ENCODE data around the gene AFDN.

Gene AFDN

DNA sequence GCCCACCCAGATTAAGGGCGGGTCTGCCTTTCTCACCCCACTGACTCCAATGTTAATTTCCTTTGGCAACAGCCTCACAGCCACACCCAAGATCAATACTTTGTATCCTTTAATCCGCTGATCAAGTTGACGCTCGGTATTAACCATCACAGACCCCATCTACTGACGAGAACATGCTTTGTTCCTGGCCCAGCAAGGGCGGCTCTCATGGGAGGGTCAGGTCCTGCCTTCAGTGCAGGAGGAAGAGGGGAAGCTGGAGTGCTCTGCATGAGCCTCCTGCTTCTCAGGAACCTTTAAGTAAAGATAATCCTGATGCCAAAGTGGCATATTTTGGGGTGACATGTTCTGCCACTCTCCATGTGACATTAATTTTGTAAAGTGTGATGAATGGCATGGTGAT is 179.1 kb downstream of the AFDN start:
- H3K27me3 ChIP-seq (ENCODE audit: low read length) = no peaks in the 10 kb centered on the region
- H3K9me2 ChIP-seq (replicated peaks; ENCODE audit: insufficient read depth, low read length) = no peaks in the 10 kb centered on the region
- H3K4me2 ChIP-seq (ENCODE audit: low read depth, low read length, poor library complexity, severe bottlenecking) = no peak overlapping the region
- H3F3A ChIP-seq (ENCODE audit: insufficient read depth) = no peaks in the 10 kb centered on the region
- H3K79me2 ChIP-seq (ENCODE audit: insufficient read depth, low read length) = no peaks in the 10 kb centered on the region
- no peak overlapping the region for H2AFZ ChIP-seq (ENCODE audit: low read depth, low read length, severe bottlenecking)
- H3K9ac ChIP-seq (ENCODE audit: low read length) = no peak overlapping the region
- H3K36me3 ChIP-seq (ENCODE audit: low read length) = no peaks in the 10 kb centered on the region
- H3K4me3 ChIP-seq (ENCODE audit: insufficient read depth, low read length, poor library complexity, severe bottlenecking) = no peak overlapping the region
- no peak overlapping the region for H3K27ac ChIP-seq (ENCODE audit: low read depth, low read length)
- H3K9me3 ChIP-seq (ENCODE audit: insufficient read depth, low read length) = peaks cover 1% of the 10 kb centered on the region; the same call in 1 of the 2 replicates
- TF ChIP-seq, protein P1, sequence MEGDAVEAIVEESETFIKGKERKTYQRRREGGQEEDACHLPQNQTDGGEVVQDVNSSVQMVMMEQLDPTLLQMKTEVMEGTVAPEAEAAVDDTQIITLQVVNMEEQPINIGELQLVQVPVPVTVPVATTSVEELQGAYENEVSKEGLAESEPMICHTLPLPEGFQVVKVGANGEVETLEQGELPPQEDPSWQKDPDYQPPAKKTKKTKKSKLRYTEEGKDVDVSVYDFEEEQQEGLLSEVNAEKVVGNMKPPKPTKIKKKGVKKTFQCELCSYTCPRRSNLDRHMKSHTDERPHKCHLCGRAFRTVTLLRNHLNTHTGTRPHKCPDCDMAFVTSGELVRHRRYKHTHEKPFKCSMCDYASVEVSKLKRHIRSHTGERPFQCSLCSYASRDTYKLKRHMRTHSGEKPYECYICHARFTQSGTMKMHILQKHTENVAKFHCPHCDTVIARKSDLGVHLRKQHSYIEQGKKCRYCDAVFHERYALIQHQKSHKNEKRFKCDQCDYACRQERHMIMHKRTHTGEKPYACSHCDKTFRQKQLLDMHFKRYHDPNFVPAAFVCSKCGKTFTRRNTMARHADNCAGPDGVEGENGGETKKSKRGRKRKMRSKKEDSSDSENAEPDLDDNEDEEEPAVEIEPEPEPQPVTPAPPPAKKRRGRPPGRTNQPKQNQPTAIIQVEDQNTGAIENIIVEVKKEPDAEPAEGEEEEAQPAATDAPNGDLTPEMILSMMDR (IDR thresholded peaks at IDR 0.05; ENCODE audit: insufficient read depth, low read length, poor library complexity, severe bottlenecking) = no peak
- no peak for TF ChIP-seq EZH2phosphoT487 (conservative IDR thresholded peaks at IDR 0.05; ENCODE audit: low read length)
- H4K20me1 ChIP-seq (ENCODE audit: low read depth, low read length) = no peaks in the 10 kb centered on the region

DNA sequence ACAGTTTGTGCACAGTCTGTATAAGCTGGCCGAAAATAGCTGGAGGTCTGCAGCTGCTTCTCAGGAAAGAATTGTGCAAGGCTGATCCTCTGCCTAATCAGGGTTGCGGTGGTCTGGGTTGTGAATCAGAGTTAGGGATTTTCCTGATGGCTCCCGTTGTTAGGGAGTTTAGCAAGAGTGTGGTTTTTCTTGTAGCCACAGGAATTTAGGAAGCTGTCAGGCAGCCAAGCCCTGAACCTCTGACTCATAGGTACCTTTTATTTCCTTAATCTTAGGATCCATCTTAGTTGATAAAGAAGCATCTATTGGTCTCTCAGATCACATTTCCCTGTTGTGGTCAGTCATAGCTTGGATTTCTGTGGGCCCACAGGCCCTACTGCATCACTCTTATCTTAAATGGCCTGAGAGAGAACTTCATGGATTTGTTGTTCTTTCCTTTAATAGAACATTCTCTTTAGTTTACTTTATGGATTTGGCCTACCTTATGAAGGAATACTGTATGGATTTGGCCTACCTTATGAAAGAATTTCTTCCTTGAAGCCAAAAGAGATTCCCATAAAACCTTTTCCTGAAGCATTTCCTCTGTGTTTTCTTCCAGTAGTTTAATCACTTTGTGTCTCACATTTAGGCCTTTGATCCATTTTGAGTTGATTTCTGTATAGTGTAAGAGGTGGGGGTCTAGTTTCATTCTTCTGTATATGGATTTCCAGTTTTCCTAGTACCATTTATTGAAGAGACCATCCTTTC is 181.1 kb downstream of the AFDN start:
- H4K20me1 ChIP-seq (ENCODE audit: low read depth, low read length) = no peaks in the 10 kb centered on the region
- H2AFZ ChIP-seq (ENCODE audit: low read depth, low read length, severe bottlenecking) = no peak overlapping the region
- peaks cover 11% of the 10 kb centered on the region; the same call in 1 of the 2 replicates for H3K9me3 ChIP-seq (ENCODE audit: insufficient read depth, low read length)
- H3F3A ChIP-seq (ENCODE audit: insufficient read depth) = no peaks in the 10 kb centered on the region
- TF ChIP-seq EZH2phosphoT487 (conservative IDR thresholded peaks at IDR 0.05; ENCODE audit: low read length) = no peak
- TF ChIP-seq, protein P1 (IDR thresholded peaks at IDR 0.05; ENCODE audit: insufficient read depth, low read length, poor library complexity, severe bottlenecking) = no peak
- H3K9ac ChIP-seq (ENCODE audit: low read length) = no peak overlapping the region
- H3K9me2 ChIP-seq (replicated peaks; ENCODE audit: insufficient read depth, low read length) = no peaks in the 10 kb centered on the region
- H3K4me2 ChIP-seq (ENCODE audit: low read depth, low read length, poor library complexity, severe bottlenecking) = no peak overlapping the region
- no peaks in the 10 kb centered on the region for H3K79me2 ChIP-seq (ENCODE audit: insufficient read depth, low read length)
- H3K27me3 ChIP-seq (ENCODE audit: low read length) = no peaks in the 10 kb centered on the region
- H3K4me3 ChIP-seq (ENCODE audit: insufficient read depth, low read length, poor library complexity, severe bottlenecking) = no peak overlapping the region
- no peak overlapping the region for H3K27ac ChIP-seq (ENCODE audit: low read depth, low read length)
- H3K36me3 ChIP-seq (ENCODE audit: low read length) = no peaks in the 10 kb centered on the region

DNA sequence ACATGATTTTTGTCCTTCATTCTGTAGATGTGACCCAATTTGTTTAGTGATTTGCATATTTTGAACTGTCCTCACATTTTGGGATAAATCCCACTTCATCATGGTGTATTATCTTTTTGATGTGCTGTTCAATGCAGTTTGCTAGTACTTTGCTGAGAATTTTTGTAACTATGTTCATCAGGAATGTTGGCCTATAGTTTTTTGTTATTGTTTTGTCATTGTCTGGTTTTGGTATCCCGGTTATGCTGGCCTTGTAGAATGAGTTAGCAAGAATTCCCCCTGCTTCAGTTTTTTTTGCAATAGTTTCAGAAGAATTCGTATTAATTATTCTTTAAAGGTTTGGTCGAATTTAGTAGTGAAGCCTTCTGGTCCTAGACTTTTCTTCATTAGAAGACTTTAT is 182.6 kb downstream of the AFDN start:
- H3F3A ChIP-seq (ENCODE audit: insufficient read depth) = no peaks in the 10 kb centered on the region
- H3K36me3 ChIP-seq (ENCODE audit: low read length) = no peaks in the 10 kb centered on the region
- no peak overlapping the region for H3K27ac ChIP-seq (ENCODE audit: low read depth, low read length)
- H3K27me3 ChIP-seq (ENCODE audit: low read length) = no peaks in the 10 kb centered on the region
- H3K9me2 ChIP-seq (replicated peaks; ENCODE audit: insufficient read depth, low read length) = no peaks in the 10 kb centered on the region
- no peak overlapping the region for H2AFZ ChIP-seq (ENCODE audit: low read depth, low read length, severe bottlenecking)
- peaks cover 11% of the 10 kb centered on the region; the same call in 1 of the 2 replicates for H3K9me3 ChIP-seq (ENCODE audit: insufficient read depth, low read length)
- no peak for TF ChIP-seq EZH2phosphoT487 (conservative IDR thresholded peaks at IDR 0.05; ENCODE audit: low read length)
- TF ChIP-seq, protein P1 (IDR thresholded peaks at IDR 0.05; ENCODE audit: insufficient read depth, low read length, poor library complexity, severe bottlenecking) = no peak
- no peak overlapping the region for H3K4me3 ChIP-seq (ENCODE audit: insufficient read depth, low read length, poor library complexity, severe bottlenecking)
- no peak overlapping the region for H3K9ac ChIP-seq (ENCODE audit: low read length)
- no peak overlapping the region for H3K4me2 ChIP-seq (ENCODE audit: low read depth, low read length, poor library complexity, severe bottlenecking)
- H4K20me1 ChIP-seq (ENCODE audit: low read depth, low read length) = no peaks in the 10 kb centered on the region
- no peaks in the 10 kb centered on the region for H3K79me2 ChIP-seq (ENCODE audit: insufficient read depth, low read length)

All from SU-DHL-6 (cell line).